Left kidney (tissue), 8 donors: Measurements from ENCODE around the gene HSPG2. TPM values are rescaled to one million over a fixed set of nuclear protein-coding genes. Genes with fewer than 3 reads are reported as not detected.
"Not testable (repeated sequence)": the region's sequence is repeated elsewhere in the genome, so short reads cannot be mapped to it uniquely, and the experiment has no call there.

Source experiments
- DNase-seq: peaks from one replicate; pipeline ENCODE4 v3.0.0-alpha.2; 2013
- long read RNA-seq, 8 donors: transcript quantifications; one replicate each; lab custom pipeline, GENCODE V29; 2026
- polyA plus RNA-seq: library from polyadenylated mRNA; unstranded; fragments of 120-200 nt; gene quantifications from one replicate; pipeline ENCODE4 v1.2.1, GENCODE V29; 2013; ENCODE audit not compliant: insufficient read length

HSPG2 gene
- polyA plus RNA-seq: 154 TPM
- long read RNA-seq, donor 1, partial matches to known transcripts: 79 of 83 reads
- long read RNA-seq, donor 1, other reads (novel, unspliced or antisense): 0 of 83 reads
- long read RNA-seq, donor 2, partial matches to known transcripts: 0 of 4 reads
- long read RNA-seq, donor 2, other reads (novel, unspliced or antisense): 0 of 4 reads
- long read RNA-seq, donor 3, partial matches to known transcripts: 39 of 46 reads
- long read RNA-seq, donor 3, other reads (novel, unspliced or antisense): 0 of 46 reads
- long read RNA-seq, donor 4, partial matches to known transcripts: 0 of 1 reads
- long read RNA-seq, donor 4, other reads (novel, unspliced or antisense): 0 of 1 reads
- long read RNA-seq, donor 5, partial matches to known transcripts: 36 of 38 reads
- long read RNA-seq, donor 5, other reads (novel, unspliced or antisense): 0 of 38 reads
- long read RNA-seq, donor 6, partial matches to known transcripts: 53 of 58 reads
- long read RNA-seq, donor 6, other reads (novel, unspliced or antisense): 0 of 58 reads
- long read RNA-seq, donor 7, partial matches to known transcripts: 5 of 9 reads
- long read RNA-seq, donor 7, other reads (novel, unspliced or antisense): 0 of 9 reads
- long read RNA-seq, donor 8, partial matches to known transcripts: 0 of 1 reads
- long read RNA-seq, donor 8, other reads (novel, unspliced or antisense): 0 of 1 reads

DNA sequence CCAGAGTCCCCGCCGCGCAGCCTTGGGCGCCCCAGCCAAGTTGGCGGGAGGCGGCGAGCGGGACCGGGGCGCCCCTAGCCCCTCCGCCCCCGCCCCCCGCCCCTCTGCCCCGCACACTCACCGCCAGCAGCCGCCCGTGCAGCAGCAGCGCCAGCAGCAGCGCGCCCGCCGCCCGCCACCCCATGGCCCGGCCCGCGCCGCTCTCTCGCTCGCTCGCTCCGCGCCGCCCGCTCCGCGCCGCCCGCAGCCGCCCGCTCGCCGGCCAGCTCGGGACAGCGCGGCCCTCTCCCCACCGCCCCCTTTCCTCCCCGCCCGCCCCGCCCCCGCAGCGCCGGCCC, at the start of gene HSPG2:
TSS of gene HSPG2 (minus strand) at position 277 of the 338 bp plus-strand sequence. CDS start at position 184, 93 bp downstream.
- DNase-seq: no peak

DNA sequence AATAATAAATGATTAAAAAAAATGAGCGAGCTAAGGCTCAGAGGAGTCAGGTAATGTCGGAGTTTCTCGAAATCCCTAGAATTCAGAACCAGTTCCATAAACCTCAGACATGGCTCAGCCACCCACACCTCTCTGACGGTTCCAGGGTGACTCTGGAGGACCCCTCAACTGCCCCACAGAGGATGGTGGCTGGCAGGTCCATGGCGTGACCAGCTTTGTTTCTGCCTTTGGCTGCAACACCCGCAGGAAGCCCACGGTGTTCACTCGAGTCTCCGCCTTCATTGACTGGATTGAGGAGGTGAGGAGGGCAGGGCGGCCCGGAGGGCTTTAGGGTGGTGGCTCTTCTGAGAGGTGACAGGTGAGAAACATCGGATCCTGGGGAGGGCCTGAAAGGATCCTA, 49.3 kb upstream of the HSPG2 start:
- not testable (repeated sequence) for DNase-seq

DNA sequence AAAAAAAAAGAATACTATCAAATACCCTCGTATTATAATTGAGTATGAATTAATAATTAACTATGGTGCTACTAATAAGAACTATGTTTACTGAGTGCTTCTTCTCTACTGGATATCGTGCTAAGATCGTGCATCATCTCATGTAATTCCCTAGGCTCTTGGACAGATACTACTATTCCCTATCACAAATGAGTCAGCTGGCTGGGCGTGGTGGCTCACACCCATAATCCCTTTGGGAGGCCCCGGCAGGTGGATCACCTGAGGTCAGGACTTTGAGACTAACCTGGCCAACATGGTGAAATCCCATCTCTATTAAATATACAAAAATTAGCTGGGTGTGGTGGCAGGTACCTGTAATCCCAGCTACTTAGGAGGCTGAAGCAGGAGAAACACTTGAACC, 48.8 kb upstream of the HSPG2 start:
- DNase-seq: not testable (repeated sequence)

DNA sequence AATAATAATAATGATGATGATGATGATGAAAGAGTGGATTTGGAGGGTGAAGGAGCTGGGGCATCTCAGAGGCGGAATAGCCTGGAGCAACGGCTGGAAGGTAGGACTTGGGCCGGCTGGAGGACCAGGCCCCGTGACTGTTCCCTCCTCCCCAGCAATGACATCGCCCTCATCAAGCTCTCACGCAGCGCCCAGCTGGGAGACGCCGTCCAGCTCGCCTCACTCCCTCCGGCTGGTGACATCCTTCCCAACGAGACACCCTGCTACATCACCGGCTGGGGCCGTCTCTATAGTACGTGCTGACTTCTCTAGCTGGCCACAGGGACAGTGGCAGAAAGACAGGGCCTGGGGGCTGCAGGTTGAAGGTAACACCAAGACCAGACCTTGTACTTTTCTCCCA, 46.4 kb upstream of the HSPG2 start:
- DNase-seq: not testable (repeated sequence)

DNA sequence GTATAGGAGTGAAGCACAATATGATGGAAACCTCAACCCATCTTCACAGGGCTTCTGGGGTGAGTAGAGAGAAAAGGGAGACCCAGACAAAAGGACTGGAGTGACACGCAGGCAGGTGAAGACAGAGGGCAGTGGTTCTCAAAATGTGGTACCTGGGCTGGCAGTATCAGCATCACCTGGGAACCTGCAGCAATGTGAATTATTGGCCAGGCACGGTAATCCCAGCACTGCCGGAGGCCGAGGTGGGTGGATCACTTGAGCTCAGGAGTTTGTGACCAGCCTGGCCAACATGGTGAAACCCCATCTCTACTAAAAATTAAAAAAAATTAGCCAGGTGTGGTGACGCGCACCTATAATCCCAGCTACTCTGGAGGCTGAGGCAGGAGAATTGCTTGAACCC, 45.0 kb upstream of the HSPG2 start:
- DNase-seq: not testable (repeated sequence)

DNA sequence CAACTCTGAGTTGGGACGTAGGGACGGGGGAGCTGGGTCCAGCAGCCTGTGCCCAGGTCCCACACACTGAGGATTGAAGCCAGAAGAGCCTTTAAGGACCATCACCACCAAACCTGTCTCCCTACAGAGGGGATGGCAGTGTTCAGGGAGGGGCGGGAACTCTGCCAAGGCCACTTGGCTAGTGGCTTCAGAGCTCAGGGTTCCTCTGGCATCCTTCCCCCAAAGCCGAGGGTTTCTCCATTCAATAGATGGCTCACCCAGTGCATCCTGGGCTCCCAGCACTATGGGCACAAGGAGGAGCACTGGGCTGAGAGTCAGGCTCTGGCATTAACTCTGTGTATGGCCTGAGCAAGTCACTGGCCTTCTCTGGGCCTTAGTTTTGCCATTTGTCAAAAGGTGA, 44.1 kb upstream of the HSPG2 start:
- not testable (repeated sequence) for DNase-seq

DNA sequence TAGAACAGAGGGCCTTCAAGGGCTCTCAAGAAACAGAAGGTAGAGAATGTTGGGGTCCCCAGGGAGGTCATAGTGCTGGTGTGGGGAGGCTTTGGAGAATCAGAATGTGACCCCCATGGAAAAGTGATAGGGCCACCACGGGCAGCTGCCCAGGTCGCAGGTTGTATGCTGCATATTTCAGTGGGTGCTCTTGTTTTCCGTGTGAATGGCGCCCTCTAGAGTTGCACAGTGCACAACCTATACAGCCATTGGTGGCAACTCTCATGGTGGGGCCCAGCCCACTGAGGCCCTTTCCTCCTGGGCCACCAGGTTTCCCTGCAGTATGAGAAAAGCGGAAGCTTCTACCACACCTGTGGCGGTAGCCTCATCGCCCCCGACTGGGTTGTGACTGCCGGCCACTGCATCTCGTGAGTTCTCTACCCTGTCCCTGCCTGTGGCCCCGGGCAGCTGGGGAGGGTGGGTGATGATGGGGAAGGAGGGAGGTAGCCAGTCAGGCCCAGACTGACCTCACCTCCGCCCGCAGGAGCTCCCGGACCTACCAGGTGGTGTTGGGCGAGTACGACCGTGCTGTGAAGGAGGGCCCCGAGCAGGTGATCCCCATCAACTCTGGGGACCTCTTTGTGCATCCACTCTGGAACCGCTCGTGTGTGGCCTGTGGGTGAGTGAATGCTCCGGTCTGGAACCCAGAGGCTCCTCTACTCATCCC, 43.6 kb upstream of the HSPG2 start:
- DNase-seq: not testable (repeated sequence)

DNA sequence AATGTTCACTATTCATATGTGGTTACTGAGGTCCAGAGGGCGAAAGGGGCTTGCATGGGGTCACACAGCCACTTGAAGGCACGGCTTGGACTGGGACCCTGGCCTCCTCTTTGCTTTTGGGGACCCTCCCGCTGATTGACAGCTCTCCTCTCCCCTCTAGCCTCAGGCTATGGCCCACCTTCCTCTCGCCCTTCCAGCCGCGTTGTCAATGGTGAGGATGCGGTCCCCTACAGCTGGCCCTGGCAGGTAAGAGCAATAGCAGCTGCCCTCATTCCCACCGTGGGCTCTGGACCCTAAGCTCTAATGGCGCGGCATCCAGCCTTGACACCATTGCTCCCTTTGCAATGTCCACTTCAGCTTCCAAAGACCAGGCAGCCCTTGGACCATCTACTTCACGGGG, 41.1 kb upstream of the HSPG2 start:
- DNase-seq: not testable (repeated sequence)

DNA sequence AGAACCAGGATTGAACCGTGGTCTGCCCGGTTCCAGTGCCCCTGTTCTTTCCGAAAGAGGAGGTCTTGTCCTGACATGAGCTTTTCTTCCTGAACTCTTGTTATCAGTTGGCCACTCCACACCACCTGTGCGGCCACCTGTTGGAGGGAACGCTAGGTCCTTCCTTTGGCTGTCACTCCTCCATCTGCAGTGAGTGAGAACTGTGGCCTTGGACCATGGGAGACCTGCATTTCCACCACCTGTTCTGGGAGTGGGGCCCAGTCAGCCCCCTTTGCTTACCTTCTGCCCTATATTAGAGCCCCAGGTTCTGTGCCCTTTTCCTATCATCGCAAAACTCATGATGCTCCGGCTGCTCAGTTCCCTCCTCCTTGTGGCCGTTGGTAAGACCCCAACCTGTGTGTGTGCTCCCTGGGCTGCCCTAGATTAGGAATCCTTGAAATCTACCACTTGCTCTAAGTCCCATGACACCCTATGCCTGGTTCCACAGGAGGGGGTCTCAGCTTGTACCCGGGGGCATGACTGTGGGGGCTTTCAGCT, 39.7 kb upstream of the HSPG2 start, which contains the start of gene CELA3B:
TSS of gene CELA3B (plus strand) at position 320 of the 537 bp plus-strand sequence. CDS start at position 338, 18 bp downstream.
- not testable (repeated sequence) for DNase-seq

DNA sequence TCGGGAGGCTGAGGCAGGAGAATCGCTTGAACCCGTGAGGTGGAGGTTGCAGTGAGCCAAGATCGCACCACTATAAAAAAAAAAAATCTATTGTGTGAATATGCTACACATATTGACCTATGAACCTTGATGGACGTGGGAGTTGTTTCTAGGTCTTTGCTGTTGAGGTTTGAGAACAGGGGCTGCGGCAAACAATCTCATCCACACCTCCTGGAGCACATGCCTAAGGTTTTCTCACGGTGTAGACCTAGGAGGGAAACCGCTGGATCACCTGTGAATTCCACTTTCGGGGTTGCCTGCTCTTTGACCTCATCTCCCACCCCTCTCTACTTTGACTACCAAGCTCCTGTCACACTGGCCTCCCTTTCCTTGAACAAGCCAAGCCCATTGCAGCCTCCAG, 38.2 kb upstream of the HSPG2 start:
- not testable (repeated sequence) for DNase-seq

DNA sequence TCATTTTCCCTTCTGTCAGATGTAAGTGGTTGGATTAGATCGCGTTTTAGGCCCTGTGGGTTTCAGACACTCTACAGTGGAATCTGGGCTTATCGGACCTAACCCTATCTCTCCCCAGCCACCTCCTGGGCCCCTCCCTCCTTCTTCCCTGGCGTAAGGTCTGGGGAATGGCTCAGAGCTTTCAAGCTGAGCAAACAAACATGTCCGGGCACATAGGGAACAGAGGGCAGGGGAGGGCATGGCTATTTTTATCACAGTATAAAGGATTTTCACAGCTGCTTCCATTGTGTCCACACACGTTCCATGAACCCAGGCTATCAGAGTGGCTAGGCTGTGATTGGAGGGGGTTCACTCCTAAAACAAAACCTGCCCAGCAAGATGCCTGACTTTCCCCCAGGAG, 37.6 kb upstream of the HSPG2 start:
- not testable (repeated sequence) for DNase-seq

DNA sequence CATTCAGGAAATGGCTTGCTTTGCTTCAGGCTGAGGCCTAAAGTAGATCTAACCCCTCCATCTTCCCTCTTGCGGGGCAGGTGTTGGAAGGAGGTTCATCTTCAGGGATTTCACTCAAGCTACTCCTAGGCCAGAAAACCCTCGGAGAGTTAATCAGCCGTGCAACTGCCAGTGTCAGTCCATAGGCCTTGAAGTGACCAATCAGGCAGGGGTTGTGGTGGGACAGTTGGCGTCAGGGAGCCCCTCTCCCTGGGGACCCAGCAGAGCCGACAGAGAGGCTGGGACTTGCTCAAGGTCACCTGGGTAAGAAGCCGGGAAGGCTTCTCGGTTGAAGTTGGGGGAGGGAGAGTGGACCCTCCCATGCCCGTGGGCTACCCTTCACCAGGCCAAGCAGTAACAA, 36.8 kb upstream of the HSPG2 start:
- not testable (repeated sequence) for DNase-seq

DNA sequence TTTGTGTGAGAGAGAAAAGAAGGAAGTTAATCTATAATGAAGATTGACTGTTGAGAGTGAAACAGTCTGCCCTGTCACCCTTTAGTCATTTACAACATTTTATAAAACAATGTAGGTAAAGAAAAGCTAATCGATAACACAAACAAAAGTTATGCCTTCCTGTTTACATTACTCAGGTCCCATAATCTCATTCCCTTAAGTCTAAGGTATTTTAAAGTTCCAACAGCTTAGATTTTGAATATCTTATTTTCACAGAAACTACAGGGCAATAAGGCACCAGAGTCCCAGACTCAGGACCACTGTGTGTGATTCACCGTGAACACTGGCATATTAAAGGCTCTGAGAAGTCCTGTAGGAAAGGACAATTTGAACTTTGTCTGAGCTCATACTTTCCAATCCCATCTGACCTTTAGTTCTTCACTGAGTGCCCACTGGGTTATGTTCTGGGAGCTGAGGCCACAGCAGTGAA, 35.9 kb upstream of the HSPG2 start:
- DNase-seq: not testable (repeated sequence)

DNA sequence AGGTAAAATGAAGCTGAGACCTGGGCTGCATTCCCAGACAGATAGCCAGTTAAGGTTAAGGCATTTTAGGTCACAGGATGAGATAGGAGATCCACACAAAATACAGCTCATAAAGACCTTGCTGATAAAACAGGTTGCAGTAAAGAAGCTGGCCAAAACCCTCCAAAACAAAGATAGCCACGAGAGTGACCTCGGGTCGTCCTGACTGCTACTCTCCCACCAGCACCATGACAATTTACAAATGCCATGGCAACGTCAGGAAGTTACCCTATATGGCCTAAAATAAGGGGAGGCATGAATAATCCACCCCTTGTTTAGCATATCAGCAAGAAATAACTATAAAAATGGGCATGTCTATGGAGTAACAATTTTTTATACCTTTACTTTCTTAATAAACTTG, 33.4 kb upstream of the HSPG2 start:
- DNase-seq: not testable (repeated sequence)

DNA sequence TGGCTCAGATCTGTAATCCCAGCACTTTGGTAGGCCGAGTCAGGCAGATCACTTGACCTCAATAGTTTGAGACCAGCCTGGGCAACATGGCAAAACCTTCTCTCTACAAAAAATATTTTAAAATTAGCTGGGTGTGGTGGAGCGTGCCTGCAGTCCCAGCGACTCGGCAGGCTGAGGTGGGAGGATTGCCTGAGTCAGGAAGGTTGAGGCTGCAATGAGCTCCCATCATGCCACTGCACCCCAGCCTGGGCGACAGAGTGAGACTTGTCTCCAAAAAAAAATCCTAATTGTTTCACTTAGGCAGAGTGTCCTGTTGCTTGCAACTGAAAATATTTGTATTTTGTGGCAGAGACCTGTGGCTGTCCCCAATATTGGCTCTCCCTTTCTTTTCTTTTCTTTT, 32.0 kb upstream of the HSPG2 start:
- DNase-seq: not testable (repeated sequence)

DNA sequence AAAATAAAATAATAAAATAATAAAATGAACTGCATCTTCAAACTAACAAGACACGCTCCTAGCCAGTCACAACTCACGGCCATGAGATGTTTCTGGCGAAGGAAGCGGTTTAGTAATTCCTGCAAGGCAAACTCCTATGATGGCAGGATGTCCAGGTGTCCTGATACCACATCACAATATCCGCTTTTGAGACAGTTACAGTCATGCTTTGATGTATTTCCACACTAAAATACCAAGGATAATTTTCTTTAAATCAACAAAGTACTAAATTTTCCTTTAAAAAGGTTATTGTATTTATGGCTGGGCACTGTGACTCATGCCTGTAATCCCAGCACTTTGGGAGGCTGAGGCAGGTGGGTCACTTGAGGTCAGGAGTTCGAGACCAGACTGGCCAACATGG, 30.1 kb upstream of the HSPG2 start:
- not testable (repeated sequence) for DNase-seq

DNA sequence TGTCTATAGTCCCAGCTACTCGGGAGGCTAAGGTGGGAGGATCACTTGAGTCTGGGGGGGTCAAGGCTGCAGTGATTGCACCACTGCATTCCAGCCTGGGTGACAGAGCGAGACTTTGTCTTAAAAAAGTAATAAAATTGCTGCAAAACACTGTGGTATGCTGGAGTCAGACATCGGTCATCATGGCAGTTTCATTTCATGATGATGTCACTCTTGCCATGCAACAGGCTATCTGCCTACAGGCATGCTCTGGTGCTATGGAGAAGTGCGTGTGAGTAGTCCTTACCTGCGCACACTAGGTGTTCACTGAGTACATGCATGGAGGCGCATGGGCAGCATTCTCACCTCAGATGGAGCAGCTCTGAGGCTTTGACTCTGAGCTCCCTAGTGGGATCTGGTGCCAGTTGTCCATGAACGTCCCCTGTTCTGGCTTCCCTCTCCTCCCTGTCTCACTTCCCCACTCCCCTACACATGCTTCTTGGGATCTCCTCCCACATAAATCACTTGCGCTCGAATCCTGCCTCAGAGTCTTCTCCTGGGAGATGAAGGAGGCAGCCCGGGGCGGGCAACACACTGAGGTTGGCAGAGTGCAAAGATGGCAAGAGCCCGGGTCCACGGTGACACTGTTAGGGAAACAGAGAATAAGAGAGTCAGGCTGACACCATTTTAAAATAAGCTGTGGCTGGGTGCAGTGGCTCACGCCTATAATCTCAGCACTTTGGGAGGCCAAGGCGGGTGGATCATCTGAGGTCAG, 29.3 kb upstream of the HSPG2 start:
- DNase-seq: no peak

DNA sequence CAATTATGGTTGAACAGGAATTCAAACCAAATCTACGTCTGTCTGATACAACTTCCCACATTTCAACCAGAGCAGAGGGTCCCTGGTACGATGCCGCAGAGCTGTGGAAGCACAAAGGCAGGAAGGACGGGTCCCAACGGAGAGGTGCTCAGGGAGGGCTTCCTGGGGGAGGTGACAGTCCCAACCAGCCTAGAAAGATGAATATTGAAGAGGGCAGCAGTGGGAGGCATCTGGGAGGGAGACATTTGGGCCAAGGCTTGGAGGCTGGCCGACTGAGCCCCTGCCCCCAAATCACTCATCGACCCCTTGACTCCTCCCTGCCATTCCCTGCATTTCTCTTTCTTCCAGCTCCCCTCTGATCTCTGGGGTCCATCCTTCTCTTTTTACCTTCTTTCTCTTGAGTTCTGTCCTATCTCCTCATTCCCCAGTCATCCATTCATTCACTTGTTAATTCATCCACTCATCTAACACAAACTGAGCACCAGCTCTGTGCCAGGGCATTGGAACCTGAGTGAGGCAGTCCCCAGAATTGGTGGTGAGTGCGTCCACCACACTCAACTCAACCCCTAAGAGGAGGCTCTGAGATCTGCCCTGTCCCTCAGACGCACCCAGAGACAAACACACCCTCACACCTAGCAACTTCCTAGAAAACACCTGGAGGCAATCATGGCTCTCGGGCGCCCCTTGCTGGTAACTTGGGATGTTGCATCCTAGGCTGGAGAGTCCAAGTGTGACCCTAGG, 26.5 kb upstream of the HSPG2 start:
- DNase-seq: peak; percentile 74

DNA sequence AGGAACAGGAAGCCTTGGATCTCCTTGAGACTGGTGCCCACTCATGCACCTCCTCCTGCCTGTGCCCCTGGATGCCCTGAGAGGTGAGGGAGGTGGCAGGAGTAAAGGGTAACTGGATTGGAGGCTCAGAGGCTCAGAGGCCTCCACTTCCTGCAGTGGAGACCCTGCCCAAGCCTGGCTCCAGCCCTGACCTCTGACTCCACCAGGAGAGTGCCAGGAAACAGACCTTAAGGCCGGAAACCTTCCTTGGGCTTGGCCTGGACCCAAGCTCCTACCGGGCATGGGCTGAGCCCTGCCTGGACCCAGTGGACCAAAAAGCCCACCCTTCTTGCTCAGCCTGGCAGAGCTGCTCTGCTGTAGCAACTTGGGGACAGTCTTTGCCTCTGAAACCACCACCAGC, 24.7 kb upstream of the HSPG2 start:
- DNase-seq: no peak

DNA sequence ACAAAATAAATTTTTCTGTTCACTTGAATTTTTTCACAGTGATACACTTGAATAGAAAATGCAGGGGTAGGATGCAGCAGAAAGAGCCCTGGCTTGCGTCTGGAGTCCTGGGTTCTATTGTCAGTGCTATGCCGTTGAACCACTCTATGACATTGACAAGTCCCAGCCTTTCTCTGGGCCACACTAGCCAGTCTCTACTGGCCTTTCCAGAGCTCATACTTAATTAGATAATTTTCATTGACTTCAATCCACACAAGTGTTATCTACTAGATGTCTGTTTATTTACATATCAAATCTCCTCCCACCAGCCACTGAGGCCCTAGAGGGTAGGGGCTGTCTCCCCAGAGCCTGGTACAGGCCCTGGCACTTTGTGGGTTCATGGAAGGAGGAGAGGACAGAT, 24.2 kb upstream of the HSPG2 start:
- DNase-seq: no peak
